B cell (primary cell): ENCODE results near the gene DNALI1. TPM values are rescaled to one million over a fixed set of nuclear protein-coding genes. Genes with fewer than 3 reads are reported as not detected.

Experiments used
- ATAC-seq: fragments of 200-7000 bp; cut with Tn5 transposase; one replicate; pipeline ENCODE4 v1.10.0; 2021; ENCODE audit warnings: low read depth, mild to moderate bottlenecking, moderate number of reproducible peaks, moderate library complexity
- CTCF ChIA-PET: fragments of 350-600 bp; sonication (Branson Sonifier 250); formaldehyde crosslinking; loops from one replicate; lab custom pipeline; 2021; ENCODE audit warnings: antibody characterized with exemption, inconsistent platforms; lab: Charles Lee
- POLR2A ChIA-PET: fragments of 350-600 bp; sonication (Branson Sonifier 250); formaldehyde crosslinking; loops from one replicate; lab custom pipeline; 2021; ENCODE audit warnings: antibody characterized with exemption; lab: Charles Lee
- DNase-seq: peaks from one replicate; pipeline ENCODE4 v3.0.0; 2013
- H2AFZ ChIP-seq: 2 replicates; pipeline ENCODE4 v1.6.1; 2012; ENCODE audit warnings: mild to moderate bottlenecking, low read depth, low read length; ENCODE audit not compliant: insufficient read depth, poor library complexity, severe bottlenecking
- H3K27ac ChIP-seq, 2 donors: 1 replicate in 1 of 2; 2 replicates in 1 of 2; pipeline ENCODE4 v1.5.1; 2012 to 2013; ENCODE audit warnings: low read length in 2 of 2, mild to moderate bottlenecking in 2 of 2, moderate library complexity in 1 of 2
- H3K27me3 ChIP-seq, 4 experiments: fragments of 200-600 bp in 1 of 4; sonication (generic) in 1 of 4; replicated peaks in 1 of 4; 1 replicate in 2 of 4; 2 replicates in 2 of 4; pipeline versions ENCODE4 v1.6.1 to v1.7.0; 2013 to 2016; ENCODE audit warnings: low read length in 3 of 4, mild to moderate bottlenecking in 2 of 4, mixed read lengths in 1 of 4, moderate library complexity in 1 of 4; ENCODE audit not compliant: insufficient read depth in 4 of 4, control insufficient read depth in 3 of 4; ENCODE audit errors: control extremely low read depth in 1 of 4
- H3K36me3 ChIP-seq, 2 experiments: replicated peaks in 1 of 2; 1 replicate in 1 of 2; 2 replicates in 1 of 2; pipeline versions ENCODE4 v1.6.1 to v1.7.1; 2013; ENCODE audit warnings: low read length in 1 of 2; ENCODE audit not compliant: insufficient read depth in 2 of 2, control insufficient read depth in 1 of 2; ENCODE audit errors: control extremely low read depth in 1 of 2, extremely low read depth in 1 of 2
- H3K4me1 ChIP-seq, 2 donors: fragments of 200-600 bp in 1 of 2; sonication (generic) in 1 of 2; 1 replicate in 1 of 2; 2 replicates in 1 of 2; pipeline versions ENCODE4 v1.5.1 to v1.6.1; 2013 to 2017; ENCODE audit warnings: low read length in 2 of 2; ENCODE audit not compliant: control insufficient read depth in 2 of 2, insufficient read depth in 2 of 2
- H3K4me2 ChIP-seq: replicated peaks from 2 replicates; pipeline ENCODE3; 2012; ENCODE audit warnings: mild to moderate bottlenecking, low read depth, low read length; ENCODE audit not compliant: poor library complexity, severe bottlenecking
- H3K4me3 ChIP-seq, 5 experiments: fragments of 200-600 bp in 1 of 5; sonication (generic) in 1 of 5; 1 replicate in 3 of 5; 2 replicates in 2 of 5; pipeline versions ENCODE4 v1.5.1 to v1.7.0; 2011 to 2016; ENCODE audit warnings: low read length in 4 of 5, mild to moderate bottlenecking in 4 of 5, low read depth in 2 of 5, control low read depth in 1 of 5, moderate library complexity in 1 of 5; ENCODE audit not compliant: insufficient read depth in 1 of 5; ENCODE audit errors: control extremely low read depth in 1 of 5, extremely low read depth in 1 of 5
- H3K79me2 ChIP-seq: fragments of 200-600 bp; sonication (generic); one replicate; pipeline ENCODE4 v1.6.0; 2016; ENCODE audit warnings: low read length; ENCODE audit not compliant: control insufficient read depth, insufficient read depth
- H3K9ac ChIP-seq: fragments of 200-600 bp; sonication (generic); 2 replicates; pipeline ENCODE4 v1.6.1; 2017; ENCODE audit warnings: mild to moderate bottlenecking, low read length, moderate library complexity
- H3K9me3 ChIP-seq, 3 donors: one replicate each; pipeline versions ENCODE4 v1.6.1 to v1.7.1; 2013; ENCODE audit warnings: low read length in 2 of 3; ENCODE audit not compliant: control insufficient read depth in 2 of 3, insufficient read depth in 1 of 3; ENCODE audit errors: control extremely low read depth in 1 of 3
- H4K20me1 ChIP-seq: 2 replicates; pipeline ENCODE4 v1.6.0; 2012; ENCODE audit warnings: mild to moderate bottlenecking, low read length; ENCODE audit not compliant: insufficient read depth, control insufficient read depth, poor library complexity, severe bottlenecking
- H3K27ac Mint-ChIP-seq: one replicate; pipeline ENCODE4 v1.8.0; 2021; ENCODE audit warnings: mixed read lengths
- H3K27me3 Mint-ChIP-seq: one replicate; pipeline ENCODE4 v1.8.0; 2021; ENCODE audit warnings: mixed read lengths
- H3K4me1 Mint-ChIP-seq: one replicate; pipeline ENCODE4 v1.8.0; 2021; ENCODE audit warnings: mixed read lengths
- H3K4me3 Mint-ChIP-seq: one replicate; pipeline ENCODE4 v1.8.0; 2021; ENCODE audit warnings: mixed read lengths
- H3K9me3 Mint-ChIP-seq: one replicate; pipeline ENCODE4 v1.8.0; 2022; ENCODE audit warnings: mixed read lengths; ENCODE audit not compliant: insufficient read depth
- CTCF ChIP-seq: fragments of 200-600 bp; IDR thresholded peaks from one replicate; pipeline ENCODE4 v1.8.0; 2022; ENCODE audit warnings: antibody characterized with exemption, mild to moderate bottlenecking
- EZH2 ChIP-seq: IDR thresholded peaks from 2 replicates; pipeline ENCODE4 v1.6.1; 2012; ENCODE audit warnings: borderline replicate concordance, low read depth, mild to moderate bottlenecking, moderate library complexity, low read length; ENCODE audit not compliant: insufficient read depth, poor library complexity, severe bottlenecking
- WGBS: methylation state at CpG from one replicate; pipeline ENCODE4 v1.1.5; 2013; ENCODE audit warnings: missing lambda C conversion rate; ENCODE audit not compliant: insufficient coverage; 5-methylcytosine and 5-hydroxymethylcytosine counted together
- intact Hi-C: fragments of 100-400 bp; cut with micrococcal nuclease; formaldehyde crosslinking; loops from one replicate; pipeline ENCODE4 v1.10.0; 2022
- polyA plus RNA-seq: library from polyadenylated mRNA; depleted of rRNA; stranded (reverse); fragments of >200 nt; gene quantifications from 2 replicates; pipeline ENCODE4 v1.2.3, GENCODE V29; 2012
- total RNA-seq, 2 donors: library from RNA; stranded (reverse); fragments of 120-200 nt in 1 of 2; gene quantifications; 1 replicate in 1 of 2; 2 replicates in 1 of 2; pipeline versions ENCODE4 v1.2.3 to v1.2.4, GENCODE V29; 2013 to 2022

DNALI1 gene
- total and polyA plus RNA-seq, 2 donors (not counting 1 experiment from before 2014, with no cell fraction given): not detected

- ATAC-seq (no peak), DNase-seq (no peak)
- Histone ChIP-seq H3K9me3 (no peaks in the 10 kb centered on the region), H4K20me1 (peaks cover 9% of the 10 kb centered on the region), H3K79me2 (peaks cover 29% of the 10 kb centered on the region), H3K4me1 (no peaks in the 10 kb centered on the region), H3K4me2 (no peak overlapping the region), H3K4me3 (no peak overlapping the region), H3K9ac (no peak overlapping the region), H3K27me3 (no peaks in the 10 kb centered on the region), H3K27ac (no peak overlapping the region), H2AFZ (no peak overlapping the region), H3K36me3 (peaks cover 7 to 67% of the 10 kb centered on the region in 2 experiments)
- no peaks in the 10 kb centered on the region for H3K27me3 Mint-ChIP-seq
- no peak overlapping the region for H3K4me3 Mint-ChIP-seq
- intact Hi-C loops: no loop called here
- ChIA-PET POLR2A (no interaction called here), CTCF (no interaction called here)
- H3K9me3 Mint-ChIP-seq: no peaks in the 10 kb centered on the region
- 99% methylated on average over 30 of the region's 30 CpGs for WGBS
- TF ChIP-seq EZH2: no peak
- no peak for TF ChIP-seq CTCF
- no peaks in the 10 kb centered on the region for H3K4me1 Mint-ChIP-seq
- H3K27ac Mint-ChIP-seq: no peak overlapping the region
These were observed 16.5 kb upstream of the DNALI1 start for GRCh38 chr1:37540036-37540785.

GRCh38 chr1:37544530-37544929 lies 12.2 kb upstream of the DNALI1 start:
- Histone ChIP-seq H2AFZ (no peak overlapping the region), H3K9me3 (no peaks in the 10 kb centered on the region), H3K36me3 (peaks cover 12 to 60% of the 10 kb centered on the region in 2 experiments), H4K20me1 (peaks cover 9% of the 10 kb centered on the region), H3K27me3 (no peaks in the 10 kb centered on the region), H3K9ac (no peak overlapping the region), H3K4me2 (no peak overlapping the region), H3K4me1 (no peaks in the 10 kb centered on the region), H3K79me2 (peaks cover 43% of the 10 kb centered on the region), H3K27ac (no peak overlapping the region), H3K4me3 (no peak overlapping the region)
- TF ChIP-seq CTCF (no peak), EZH2 (no peak)
- no peak overlapping the region for H3K4me3 Mint-ChIP-seq
- H3K27ac Mint-ChIP-seq: no peak overlapping the region
- intact Hi-C loops: no loop called here
- ChIA-PET POLR2A (no interaction called here), CTCF (no interaction called here)
- ATAC-seq: no peak
- no peak for DNase-seq
- H3K4me1 Mint-ChIP-seq: peaks cover 4% of the 10 kb centered on the region
- WGBS: 100% methylated on average over 17 of the region's 21 CpGs
- no peaks in the 10 kb centered on the region for H3K27me3 Mint-ChIP-seq
- no peaks in the 10 kb centered on the region for H3K9me3 Mint-ChIP-seq
